GM19239 (cell line): ENCODE results near the gene RNASE13.
A peak's percentile ranks its signal among the peaks of the same experiment; 100 is the strongest.

Experiments used
- DNase-seq: peaks from one replicate; pipeline ENCODE4 v3.0.0; 2011; ENCODE audit warnings: low spot score; ENCODE audit not compliant: insufficient read length
- FAIRE-seq: peaks from 2 replicates; lab custom pipeline; 2011; peaks lifted over from hg19 to GRCh38; lab: Jason Lieb, UNC

Gene RNASE13

GRCh38 chr14:21034707-21035106 is at the start of gene RNASE13:
TSS of gene RNASE13 (minus strand) at chr14:21034807. CDS start at chr14:21034288, 519 bp downstream.
- DNase-seq (no peak), FAIRE-seq (no peak)

- DNase-seq (no peak), FAIRE-seq (no peak)
Measured at GRCh38 chr14:21084396-21084795, 49.8 kb upstream of the RNASE13 start.

- DNase-seq, result no peak
- no peak for FAIRE-seq
Measured at GRCh38 chr14:21083565-21084325, 49.1 kb upstream of the RNASE13 start.

GRCh38 chr14:21081521-21082142 is 47.0 kb upstream of the RNASE13 start:
- FAIRE-seq (no peak), DNase-seq (no peak)

- no peak for DNase-seq
- FAIRE-seq, result no peak
Measured at GRCh38 chr14:21078726-21079125, 44.1 kb upstream of the RNASE13 start.

- FAIRE-seq (no peak), DNase-seq (peak; percentile 1)
Measured at GRCh38 chr14:21078287-21078686, 43.7 kb upstream of the RNASE13 start.

GRCh38 chr14:21077672-21078071 is 43.1 kb upstream of the RNASE13 start:
- FAIRE-seq (no peak), DNase-seq (no peak)

- FAIRE-seq (no peak), DNase-seq (no peak)
Measured at GRCh38 chr14:21075719-21076437, 41.3 kb upstream of the RNASE13 start.

GRCh38 chr14:21074398-21075272 is 40.0 kb upstream of the RNASE13 start:
- FAIRE-seq (no peak), DNase-seq (no peak)

GRCh38 chr14:21073921-21074320 is 39.3 kb upstream of the RNASE13 start:
- DNase-seq (no peak), FAIRE-seq (no peak)

- no peak for DNase-seq
- FAIRE-seq, result no peak
Measured at GRCh38 chr14:21072781-21073339, 38.3 kb upstream of the RNASE13 start.

- FAIRE-seq (peak; percentile 40), DNase-seq (no peak)
Measured at GRCh38 chr14:21072031-21072473, 37.4 kb upstream of the RNASE13 start.

- DNase-seq, result peak; percentile 89
- FAIRE-seq, result peak; percentile 78
Measured at GRCh38 chr14:21071225-21072030, 36.8 kb upstream of the RNASE13 start.

GRCh38 chr14:21070610-21071224 is 36.1 kb upstream of the RNASE13 start:
- DNase-seq (no peak), FAIRE-seq (peak; percentile 26)

- FAIRE-seq (no peak), DNase-seq (no peak)
Measured at GRCh38 chr14:21070083-21070609, 35.5 kb upstream of the RNASE13 start, which contains the start of gene ARHGEF40. TSS of gene ARHGEF40 (plus strand) at chr14:21070304. CDS start at chr14:21070397, 93 bp downstream.

- FAIRE-seq, result no peak
- DNase-seq, result no peak
Measured at GRCh38 chr14:21069388-21070082, 34.9 kb upstream of the RNASE13 start.

- no peak for DNase-seq
- FAIRE-seq, result no peak
Measured at GRCh38 chr14:21068521-21069387, 34.1 kb upstream of the RNASE13 start.
